Activated naive CD4-positive, alpha-beta T cell treated with anti-CD3 and anti-CD28 coated beads, Interleukin-2, amount 50 U/mL, for 24 hours (primary cell): Measurements from ENCODE around the gene PRR15L.

Experiments
- H3K27ac Mint-ChIP-seq: one replicate; pipeline ENCODE4 v1.8.0; 2021; ENCODE audit warnings: mild to moderate bottlenecking, mixed read lengths
- H3K27me3 Mint-ChIP-seq: one replicate; pipeline ENCODE4 v1.8.0; 2021; ENCODE audit warnings: mixed read lengths
- H3K36me3 Mint-ChIP-seq: one replicate; pipeline ENCODE4 v1.8.0; 2021; ENCODE audit warnings: mixed read lengths
- H3K4me1 Mint-ChIP-seq: one replicate; pipeline ENCODE4 v1.8.0; 2021; ENCODE audit warnings: mixed read lengths
- H3K4me3 Mint-ChIP-seq: one replicate; pipeline ENCODE4 v1.8.0; 2021; ENCODE audit warnings: mild to moderate bottlenecking, mixed read lengths
- H3K9me3 Mint-ChIP-seq: one replicate; pipeline ENCODE4 v1.8.0; 2021; ENCODE audit warnings: mixed read lengths

PRR15L gene

GRCh38 chr17:47975823-47976205 is 18.1 kb upstream of the PRR15L start:
- Mint-ChIP-seq H3K4me3 (no peak overlapping the region), H3K4me1 (peaks cover 6% of the 10 kb centered on the region), H3K9me3 (no peaks in the 10 kb centered on the region), H3K27me3 (no peaks in the 10 kb centered on the region), H3K27ac (no peak overlapping the region), H3K36me3 (peaks cover 8% of the 10 kb centered on the region)

- no peaks in the 10 kb centered on the region for H3K9me3 Mint-ChIP-seq
- no peak overlapping the region for H3K4me3 Mint-ChIP-seq
- H3K4me1 Mint-ChIP-seq = peaks cover 10% of the 10 kb centered on the region
- no peaks in the 10 kb centered on the region for H3K27me3 Mint-ChIP-seq
- H3K36me3 Mint-ChIP-seq = peaks cover 8% of the 10 kb centered on the region
- H3K27ac Mint-ChIP-seq = no peak overlapping the region
Observed at GRCh38 chr17:47975189-47975822, 17.6 kb upstream of the PRR15L start.

- H3K27me3 Mint-ChIP-seq = no peaks in the 10 kb centered on the region
- no peaks in the 10 kb centered on the region for H3K9me3 Mint-ChIP-seq
- H3K4me3 Mint-ChIP-seq = no peak overlapping the region
- H3K27ac Mint-ChIP-seq = no peak overlapping the region
- peaks cover 4% of the 10 kb centered on the region for H3K36me3 Mint-ChIP-seq
- H3K4me1 Mint-ChIP-seq = peaks cover 18% of the 10 kb centered on the region
Observed at GRCh38 chr17:47973541-47973940, 15.9 kb upstream of the PRR15L start.

DNA sequence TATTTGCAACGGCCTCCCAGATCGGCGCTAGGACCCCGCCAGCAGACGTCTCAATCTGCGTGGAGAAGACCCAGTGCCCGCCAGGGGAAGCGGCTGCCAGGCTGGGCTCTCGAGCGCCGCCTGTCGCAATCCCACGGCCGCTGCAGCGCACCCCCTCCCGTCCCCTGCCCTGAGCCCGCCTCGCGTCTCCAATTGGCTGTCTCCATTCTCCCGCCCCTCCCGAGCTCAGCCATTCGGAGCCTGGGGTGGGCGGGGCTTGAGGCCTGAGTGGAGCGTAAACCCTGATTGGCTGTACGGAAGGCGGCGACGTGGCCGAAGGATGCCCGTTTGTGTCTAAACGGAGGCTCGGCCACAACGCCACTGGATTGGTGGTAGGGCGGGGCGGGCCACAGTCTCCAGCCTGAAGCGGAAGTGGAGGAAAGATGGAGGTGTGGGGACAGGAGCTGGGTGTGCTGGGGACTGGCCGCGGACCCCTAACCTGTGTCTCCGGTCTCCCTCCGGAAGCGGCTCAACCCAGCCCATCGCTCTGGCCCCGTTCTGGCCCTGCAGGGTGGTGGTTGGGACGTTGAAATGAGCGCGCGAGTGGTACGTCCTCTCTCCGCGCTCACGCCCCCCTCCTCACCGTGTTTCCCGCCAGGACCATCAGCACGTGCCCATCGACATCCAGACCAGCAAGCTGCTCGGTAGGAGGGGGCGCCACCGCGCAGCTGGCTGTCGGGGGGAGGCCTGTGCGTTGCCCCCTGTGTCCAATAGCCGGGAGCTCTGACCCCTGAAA is 13.2 kb upstream of the PRR15L start, which contains the start of gene CDK5RAP3:
TSS of gene CDK5RAP3 (plus strand) at position 389 of the 775 bp plus-strand sequence. CDS start at position 423, 34 bp downstream.
- H3K27ac Mint-ChIP-seq = peak within 1 kb of the TSS; percentile 97
- peaks cover 4% of the 10 kb centered on the region for H3K36me3 Mint-ChIP-seq
- peaks cover 18% of the 10 kb centered on the region for H3K4me1 Mint-ChIP-seq
- H3K27me3 Mint-ChIP-seq = no peaks in the 10 kb centered on the region
- H3K9me3 Mint-ChIP-seq = no peaks in the 10 kb centered on the region
- peak within 1 kb of the TSS; percentile 97 for H3K4me3 Mint-ChIP-seq

DNA sequence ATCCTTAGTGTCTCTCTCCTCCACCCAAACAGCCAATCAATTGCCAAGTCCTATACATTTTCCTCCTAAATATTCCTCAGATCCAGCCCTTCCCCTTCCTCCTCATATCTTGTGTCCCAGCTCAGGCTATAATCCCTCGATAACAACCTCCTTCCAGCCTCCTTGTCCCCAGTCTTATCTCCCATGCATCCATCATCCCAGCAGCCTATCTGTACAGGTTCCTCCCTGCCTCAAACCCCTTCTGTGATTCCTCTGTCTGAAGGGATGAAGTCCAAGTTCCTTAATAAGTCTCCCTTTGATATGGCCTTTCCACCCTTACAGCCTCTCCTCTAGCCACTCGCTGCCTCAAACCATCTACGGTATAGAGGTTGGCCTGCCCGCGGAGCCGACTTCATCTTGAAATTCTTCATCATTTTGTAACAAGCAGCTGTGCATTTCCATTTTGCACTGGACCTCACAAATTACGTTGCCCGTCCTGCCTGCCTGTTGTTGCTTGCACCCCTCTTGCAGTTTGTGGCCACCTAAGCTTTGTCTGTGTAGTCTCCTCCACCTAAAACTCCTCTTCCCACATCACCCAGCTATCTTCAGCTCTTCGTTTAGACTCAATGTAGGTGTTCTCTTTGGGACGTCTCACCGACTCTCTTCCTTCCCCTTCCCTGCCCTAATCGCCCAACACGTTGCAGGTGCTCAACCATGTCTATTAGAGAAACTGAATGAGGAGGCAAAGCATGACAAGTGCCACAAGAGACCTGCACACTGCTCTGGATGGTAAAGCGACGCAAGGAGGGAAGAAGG is 12.4 kb upstream of the PRR15L start:
- Mint-ChIP-seq H3K27me3 (no peaks in the 10 kb centered on the region), H3K9me3 (no peaks in the 10 kb centered on the region), H3K4me3 (peak overlapping the region; percentile 97), H3K27ac (peak overlapping the region; percentile 66), H3K4me1 (peaks cover 18% of the 10 kb centered on the region), H3K36me3 (no peaks in the 10 kb centered on the region)

DNA sequence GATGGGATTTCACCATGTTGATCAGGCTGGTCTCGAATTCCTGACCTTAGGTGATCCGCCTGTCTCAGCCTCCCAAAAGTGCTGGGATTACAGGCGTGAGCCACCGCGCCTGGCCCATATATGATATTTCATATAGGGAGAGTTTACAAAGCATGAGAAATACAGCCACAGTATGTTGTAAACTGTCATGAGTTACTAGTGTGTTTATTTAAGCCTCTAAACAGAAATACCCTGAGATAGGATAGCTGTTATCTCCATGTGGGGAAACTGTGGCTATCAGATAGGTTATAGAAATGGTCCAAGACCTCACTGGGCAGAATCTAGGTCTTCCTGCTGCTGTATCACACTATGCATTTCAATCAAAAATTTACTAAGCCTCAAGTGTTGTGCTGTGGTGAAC is 11.2 kb upstream of the PRR15L start:
- Mint-ChIP-seq H3K27me3 (no peaks in the 10 kb centered on the region), H3K27ac (no peak overlapping the region), H3K9me3 (no peaks in the 10 kb centered on the region), H3K36me3 (no peaks in the 10 kb centered on the region), H3K4me1 (peaks cover 18% of the 10 kb centered on the region), H3K4me3 (no peak overlapping the region)

DNA sequence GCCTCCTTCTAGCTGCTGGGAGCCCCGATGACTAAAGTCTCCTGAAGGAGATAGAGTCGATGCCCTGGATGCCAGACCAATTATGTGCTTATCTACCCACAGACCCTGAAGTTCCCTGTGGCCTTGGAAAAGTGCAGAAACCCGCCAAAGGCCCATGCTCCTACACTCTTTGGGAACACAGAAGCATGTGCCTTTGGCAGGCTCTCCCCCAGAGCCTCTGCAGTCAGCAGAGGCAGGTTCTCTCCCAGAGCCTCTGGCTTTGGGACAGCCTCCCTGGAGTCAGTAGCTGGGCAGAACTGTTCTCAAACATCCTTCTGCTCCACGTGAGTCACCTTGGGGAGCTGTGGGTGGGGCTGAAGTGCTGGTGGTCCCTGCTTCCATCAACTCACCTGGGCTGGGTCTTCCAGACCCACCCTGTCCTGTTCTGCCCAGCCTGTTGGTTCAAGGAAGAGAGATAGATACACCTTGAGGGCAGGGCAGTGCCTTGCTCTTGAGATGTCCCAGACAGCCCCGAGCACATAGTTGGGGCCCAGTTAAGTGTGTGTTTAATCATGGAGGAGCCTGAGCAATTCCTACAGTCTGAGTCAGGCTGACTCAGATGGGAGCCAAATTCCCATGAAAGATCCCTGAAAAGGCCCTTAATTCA is 10.0 kb upstream of the PRR15L start:
- no peak overlapping the region for H3K4me3 Mint-ChIP-seq
- no peaks in the 10 kb centered on the region for H3K36me3 Mint-ChIP-seq
- H3K4me1 Mint-ChIP-seq = peaks cover 18% of the 10 kb centered on the region
- H3K27me3 Mint-ChIP-seq = no peaks in the 10 kb centered on the region
- no peak overlapping the region for H3K27ac Mint-ChIP-seq
- no peaks in the 10 kb centered on the region for H3K9me3 Mint-ChIP-seq

DNA sequence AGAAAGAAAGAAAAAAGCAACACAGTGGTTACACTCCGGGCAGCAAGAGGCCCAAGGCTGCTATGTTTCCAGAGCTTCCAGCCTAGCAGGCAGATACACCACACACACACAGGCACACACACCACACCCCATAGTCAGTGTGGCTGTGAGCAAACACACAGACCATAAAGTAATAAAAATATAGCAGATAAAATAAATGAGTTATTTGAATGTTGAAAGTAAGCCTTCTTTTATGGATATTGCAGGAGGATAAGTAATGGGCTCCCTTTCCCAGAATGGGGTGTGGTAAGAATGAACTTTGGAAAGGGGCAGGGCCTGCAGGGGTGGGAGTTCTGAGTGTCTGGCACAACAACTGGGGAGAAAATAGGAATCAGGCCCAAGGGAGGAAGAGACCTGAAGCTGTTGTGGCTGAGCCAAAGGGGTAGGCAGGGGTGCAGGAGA is 8.4 kb upstream of the PRR15L start:
- H3K27me3 Mint-ChIP-seq = no peaks in the 10 kb centered on the region
- H3K4me3 Mint-ChIP-seq = no peak overlapping the region
- no peaks in the 10 kb centered on the region for H3K9me3 Mint-ChIP-seq
- no peaks in the 10 kb centered on the region for H3K36me3 Mint-ChIP-seq
- no peak overlapping the region for H3K27ac Mint-ChIP-seq
- peaks cover 11% of the 10 kb centered on the region for H3K4me1 Mint-ChIP-seq

DNA sequence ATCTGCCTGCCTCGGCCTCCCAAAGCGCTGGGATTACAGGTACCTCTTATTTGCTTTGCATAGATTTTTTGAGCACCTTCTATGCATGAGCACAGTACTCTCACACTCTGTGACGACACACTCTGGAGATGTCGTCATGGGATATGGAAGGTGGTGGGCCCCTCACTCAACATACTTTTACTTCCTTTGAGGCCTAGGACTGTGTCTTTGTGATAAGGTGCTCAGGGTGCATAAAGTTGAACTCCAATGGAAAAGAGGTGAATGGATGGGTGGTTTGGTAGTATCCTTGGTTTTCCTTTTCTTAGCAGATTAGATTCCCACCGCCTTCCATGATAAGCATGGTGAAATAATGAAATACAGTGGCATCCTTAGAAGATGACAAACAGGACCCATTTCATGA is 7.2 kb upstream of the PRR15L start:
- Mint-ChIP-seq H3K27me3 (no peaks in the 10 kb centered on the region), H3K9me3 (no peaks in the 10 kb centered on the region), H3K36me3 (no peaks in the 10 kb centered on the region), H3K27ac (no peak overlapping the region), H3K4me1 (peaks cover 3% of the 10 kb centered on the region), H3K4me3 (no peak overlapping the region)

GRCh38 chr17:47962901-47963300 is 5.2 kb upstream of the PRR15L start:
- H3K4me1 Mint-ChIP-seq = no peaks in the 10 kb centered on the region
- H3K9me3 Mint-ChIP-seq = no peaks in the 10 kb centered on the region
- no peak overlapping the region for H3K27ac Mint-ChIP-seq
- no peaks in the 10 kb centered on the region for H3K36me3 Mint-ChIP-seq
- H3K4me3 Mint-ChIP-seq = no peak overlapping the region
- H3K27me3 Mint-ChIP-seq = no peaks in the 10 kb centered on the region

DNA sequence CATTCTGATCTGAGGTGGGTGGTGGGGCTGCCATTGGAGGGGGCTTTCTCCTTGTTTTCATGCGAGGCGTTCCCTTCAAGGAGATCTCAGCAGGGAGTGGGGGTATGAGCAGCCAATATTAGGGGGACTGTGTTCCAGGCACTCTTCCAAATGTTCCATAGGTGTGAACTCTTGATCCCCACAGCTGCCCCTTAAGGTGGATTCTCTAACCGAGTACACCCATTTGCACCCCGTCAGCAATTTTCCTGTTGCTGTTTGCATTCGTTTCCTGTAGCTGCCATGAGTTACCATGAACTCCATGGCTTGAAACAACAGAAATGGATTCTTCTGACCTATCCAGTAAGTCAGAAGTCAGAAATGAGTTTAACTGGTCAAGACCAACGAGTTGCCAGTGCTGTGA is 3.7 kb upstream of the PRR15L start:
- Mint-ChIP-seq H3K27ac (no peak overlapping the region), H3K27me3 (no peaks in the 10 kb centered on the region), H3K4me3 (no peak overlapping the region), H3K9me3 (no peaks in the 10 kb centered on the region), H3K4me1 (no peaks in the 10 kb centered on the region), H3K36me3 (no peaks in the 10 kb centered on the region)

DNA sequence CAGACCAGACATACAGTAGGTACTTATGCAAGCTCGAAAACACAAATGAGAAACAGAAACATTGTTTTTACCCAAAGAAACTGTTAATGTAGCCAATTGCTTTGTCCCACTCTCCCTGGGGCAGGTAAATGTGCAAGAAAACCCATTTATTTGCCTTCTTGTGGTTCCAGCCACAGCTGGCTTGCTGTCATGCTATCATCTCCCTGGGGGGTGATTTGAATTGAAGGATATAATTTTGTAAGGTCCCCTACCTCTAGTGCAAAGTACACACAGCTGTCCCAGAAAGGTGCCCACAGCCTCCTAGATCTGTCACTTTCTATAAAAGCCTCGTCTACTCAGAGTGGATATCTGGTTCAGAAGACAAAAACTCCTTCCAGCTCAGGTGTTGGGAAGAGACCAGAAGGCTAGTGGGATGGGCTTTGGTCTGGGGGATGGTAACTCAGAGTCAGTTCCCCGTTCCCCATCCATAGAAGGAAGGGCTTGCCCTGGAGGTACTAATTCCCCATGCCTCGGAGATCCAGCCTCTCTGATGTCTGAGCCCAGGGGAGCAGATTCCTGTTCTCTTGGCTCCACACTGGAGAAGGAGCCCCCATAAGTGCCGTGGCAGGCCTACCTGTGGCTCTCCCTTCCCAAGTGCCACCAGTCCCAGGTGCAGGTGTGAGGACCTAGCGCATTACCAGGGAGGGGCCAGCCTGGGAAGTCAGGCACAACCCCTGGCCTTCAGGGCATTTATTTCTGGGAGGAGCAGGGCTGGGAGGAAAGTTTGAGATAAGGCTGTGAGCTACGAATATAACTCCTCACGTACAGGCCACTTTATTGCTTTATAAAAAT is 2.4 kb upstream of the PRR15L start:
- Mint-ChIP-seq H3K9me3 (no peaks in the 10 kb centered on the region), H3K27ac (no peak overlapping the region), H3K4me3 (no peak overlapping the region), H3K36me3 (no peaks in the 10 kb centered on the region), H3K27me3 (no peaks in the 10 kb centered on the region), H3K4me1 (no peaks in the 10 kb centered on the region)

DNA sequence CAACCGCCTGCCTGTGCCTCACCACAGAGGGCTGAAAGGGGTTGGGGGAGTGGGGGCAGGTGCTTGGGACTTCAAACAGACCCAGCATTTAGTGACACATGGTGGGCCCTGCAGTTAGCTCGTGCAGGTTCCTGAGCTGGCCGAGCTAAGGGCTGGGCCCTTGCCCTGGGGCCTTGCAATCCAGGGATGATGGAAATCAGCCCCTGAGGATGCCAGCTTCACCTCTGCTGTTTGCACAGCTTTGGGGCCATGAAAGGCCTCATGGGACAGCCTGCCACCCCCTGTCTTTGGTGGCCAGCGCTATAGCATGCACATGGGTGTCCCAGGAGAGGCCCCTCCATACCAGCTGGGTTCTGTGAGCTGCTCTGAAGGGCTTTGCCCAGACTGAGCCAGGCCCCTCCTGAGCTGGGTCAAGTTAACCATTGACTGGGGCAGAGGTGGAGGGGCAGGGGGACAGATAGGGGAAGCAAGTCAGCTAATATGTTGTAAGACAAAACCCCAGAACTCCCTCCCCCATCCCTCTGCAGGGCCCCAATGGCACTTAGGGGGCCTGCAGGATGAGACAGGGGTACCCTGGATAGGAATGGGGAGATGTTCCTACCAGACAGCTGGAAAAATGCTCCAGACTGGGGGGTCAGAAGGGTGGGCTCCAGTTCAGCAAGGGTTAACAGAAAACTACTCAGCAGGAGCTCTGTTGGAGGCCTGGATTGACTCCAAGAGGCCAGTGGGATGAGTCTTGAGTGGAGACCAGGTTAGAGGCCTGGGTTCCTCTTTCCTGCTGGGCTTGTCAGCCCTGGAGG is 692 bp downstream of the PRR15L start:
- Mint-ChIP-seq H3K27me3 (no peaks in the 10 kb centered on the region), H3K27ac (no peak overlapping the region), H3K36me3 (peaks cover 2% of the 10 kb centered on the region), H3K4me1 (no peaks in the 10 kb centered on the region), H3K9me3 (no peaks in the 10 kb centered on the region), H3K4me3 (no peak overlapping the region)
